ENCODE measurements around the gene NAT16.
A peak's percentile ranks its signal among the peaks of the same experiment; 100 is the strongest.
"Not testable (repeated sequence)": the region's sequence is repeated elsewhere in the genome, so short reads cannot be mapped to it uniquely, and the experiment has no call there.

The NAT16 gene

GRCh38 chr7:101201695-101202602 lies 21.9 kb upstream of the NAT16 start:
- no peak for DNase-seq (ENCODE audit: low read depth in 2 of 2)

GRCh38 chr7:101200862-101201599 lies 20.9 kb upstream of the NAT16 start, which contains the start of gene MOGAT3:
Gene MOGAT3 (minus strand): TSS chr7:101201036. CDS start chr7:101200854, 182 bp downstream.
- DNase-seq (ENCODE audit: low read depth in 2 of 2): no peak

DNA sequence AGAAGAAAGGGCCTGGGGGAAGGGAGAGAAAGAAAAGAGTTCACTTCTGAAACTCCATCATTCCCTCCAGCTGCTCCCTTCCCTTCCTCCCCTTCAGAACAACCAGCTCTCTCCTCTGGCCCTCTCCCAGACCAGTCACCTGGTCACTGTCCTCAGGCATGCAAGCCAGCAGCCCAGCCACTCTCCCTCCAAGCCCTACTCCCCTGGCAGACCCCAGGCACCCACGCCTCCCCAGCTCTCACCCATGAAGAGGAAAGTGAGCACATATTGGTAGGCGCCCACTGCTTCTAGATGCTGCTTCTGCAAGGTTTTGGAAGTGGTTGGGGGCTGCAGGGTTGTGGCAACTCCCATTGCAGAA lies 20.4 kb upstream of the NAT16 start:
- DNase-seq (ENCODE audit: low read depth in 2 of 2): no peak

GRCh38 chr7:101199522-101199921 lies 19.4 kb upstream of the NAT16 start:
- not testable (repeated sequence) for DNase-seq (ENCODE audit: low read depth in 2 of 2)

- no peak for DNase-seq (ENCODE audit: low read depth in 2 of 2)
Observed at GRCh38 chr7:101198476-101198875, 18.4 kb upstream of the NAT16 start.

DNA sequence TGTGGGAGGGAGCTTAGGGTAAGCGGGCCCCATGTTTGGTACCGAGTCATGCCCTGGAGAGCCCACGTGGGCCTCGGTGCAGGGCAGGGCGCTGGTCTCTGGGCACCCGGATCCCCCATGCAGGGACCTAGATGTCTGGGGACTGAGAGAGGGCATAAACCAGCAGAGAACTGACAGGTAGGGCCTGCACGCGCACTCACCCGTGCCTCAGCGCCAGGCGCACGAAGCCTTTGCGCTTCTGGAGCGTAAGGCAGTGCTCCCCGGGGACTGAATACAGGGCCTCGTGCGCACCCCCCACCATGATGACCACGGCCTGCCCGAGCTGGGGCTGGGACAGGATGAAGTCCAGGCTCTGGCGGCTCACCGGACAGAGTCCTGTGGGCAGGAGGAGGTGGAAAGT lies 17.9 kb upstream of the NAT16 start:
- no peak for DNase-seq (ENCODE audit: low read depth in 2 of 2)

- no peak for DNase-seq (ENCODE audit: low read depth in 2 of 2)
Observed at GRCh38 chr7:101195884-101196283, 15.8 kb upstream of the NAT16 start.

DNA sequence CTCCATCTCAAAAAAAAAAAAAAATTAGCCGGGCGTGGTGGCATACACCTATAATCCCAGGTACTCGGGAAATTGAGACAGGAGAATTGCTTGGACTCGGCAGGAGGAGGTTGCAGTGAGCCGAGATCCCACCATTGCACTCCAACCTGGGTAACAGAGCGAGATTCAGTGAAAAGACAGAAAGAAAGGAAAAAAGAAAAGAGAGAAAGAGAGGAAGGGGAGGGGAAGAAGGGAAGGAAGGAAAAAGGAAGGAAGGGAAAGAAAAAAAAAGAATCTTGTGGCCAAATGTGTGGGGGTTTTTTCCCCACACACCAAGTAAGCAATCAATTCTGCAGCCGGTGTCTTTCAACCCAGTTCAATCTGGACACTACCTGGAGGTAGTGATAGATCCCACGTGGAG lies 9.0 kb upstream of the NAT16 start:
- no peak for DNase-seq (ENCODE audit: low read depth in 2 of 2)

DNA sequence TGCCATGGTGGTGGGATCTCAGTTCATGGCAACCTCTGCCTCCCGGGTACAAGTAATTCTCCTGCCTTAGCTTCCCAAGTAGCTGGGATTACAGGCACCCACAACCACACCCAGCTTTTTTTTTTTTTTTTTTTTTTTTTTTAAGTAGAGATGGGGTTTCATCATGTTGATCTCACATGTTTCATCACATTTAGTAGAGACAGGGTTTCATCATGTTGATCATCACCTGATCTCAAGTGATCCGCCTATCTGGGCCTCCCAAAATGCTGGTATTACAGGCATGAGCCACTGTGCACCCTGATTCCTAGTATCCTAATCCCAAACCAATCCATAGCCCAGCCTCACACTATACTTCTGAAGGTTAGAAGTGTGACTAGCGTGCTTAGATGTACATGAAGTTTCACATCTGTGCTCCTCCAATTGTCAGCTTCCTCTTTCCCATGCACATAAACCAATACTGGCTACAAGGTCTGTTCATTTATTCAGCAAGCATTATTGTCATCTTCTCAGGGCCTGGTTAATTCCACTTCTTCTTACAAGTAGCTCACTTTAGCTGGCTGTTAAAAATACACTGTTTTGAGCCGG lies 6.8 kb upstream of the NAT16 start:
- no peak for DNase-seq (ENCODE audit: low read depth in 2 of 2)

DNA sequence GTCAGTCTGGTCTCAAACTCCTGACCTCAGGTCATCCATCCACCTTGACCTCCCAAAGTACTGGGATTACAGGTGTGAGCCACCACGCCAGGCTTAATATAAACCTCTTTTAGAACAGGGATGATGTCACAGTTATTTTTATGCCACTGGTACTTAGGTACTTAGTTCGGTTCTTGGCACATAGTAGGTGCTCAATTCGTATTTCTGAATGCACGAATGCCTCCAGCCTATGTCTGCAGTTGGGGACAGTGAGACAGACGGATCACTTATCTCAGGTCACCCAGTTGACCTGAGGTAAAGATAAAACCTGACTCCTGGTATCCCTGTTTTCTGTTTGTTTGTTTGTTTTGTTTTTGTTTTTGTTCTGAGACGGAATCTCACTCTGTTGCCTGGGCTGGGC lies 6.1 kb upstream of the NAT16 start:
- no peak for DNase-seq (ENCODE audit: low read depth in 2 of 2)

DNA sequence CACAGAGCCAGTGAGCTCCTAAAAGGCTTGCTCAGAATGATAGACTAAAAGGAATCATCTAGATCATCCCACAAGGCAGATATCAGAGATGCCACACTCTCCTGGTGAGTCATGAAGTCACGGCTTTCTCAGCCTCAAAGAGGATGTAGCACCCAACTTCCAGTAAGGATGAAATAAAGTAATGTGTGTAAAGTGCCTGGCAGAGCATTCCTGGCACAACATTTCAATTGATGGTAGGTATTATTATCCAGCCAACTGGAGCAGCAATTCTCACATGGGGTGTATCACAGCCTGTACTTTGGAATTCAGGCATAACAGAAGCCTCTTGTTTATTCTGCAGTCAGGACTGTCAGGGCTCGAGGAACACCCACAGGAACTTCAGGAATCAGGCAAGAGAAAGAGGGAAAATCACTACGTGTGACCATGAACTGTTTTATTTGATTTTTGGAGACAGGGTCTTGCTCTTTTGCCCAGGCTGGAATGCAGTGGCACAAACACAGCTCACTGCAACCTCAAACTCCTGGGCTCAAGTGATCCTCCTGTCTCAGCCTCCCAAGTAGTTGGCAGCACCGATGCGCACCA lies 5.3 kb upstream of the NAT16 start:
- no peak for DNase-seq (ENCODE audit: low read depth in 2 of 2)

- no peak for DNase-seq (ENCODE audit: low read depth in 2 of 2)
Observed at GRCh38 chr7:101179713-101180112, 380 bp downstream of the NAT16 start.

GRCh38 chr7:101179117-101179516 lies 976 bp downstream of the NAT16 start:
- DNase-seq (ENCODE audit: low read depth in 2 of 2): no peak

DNA sequence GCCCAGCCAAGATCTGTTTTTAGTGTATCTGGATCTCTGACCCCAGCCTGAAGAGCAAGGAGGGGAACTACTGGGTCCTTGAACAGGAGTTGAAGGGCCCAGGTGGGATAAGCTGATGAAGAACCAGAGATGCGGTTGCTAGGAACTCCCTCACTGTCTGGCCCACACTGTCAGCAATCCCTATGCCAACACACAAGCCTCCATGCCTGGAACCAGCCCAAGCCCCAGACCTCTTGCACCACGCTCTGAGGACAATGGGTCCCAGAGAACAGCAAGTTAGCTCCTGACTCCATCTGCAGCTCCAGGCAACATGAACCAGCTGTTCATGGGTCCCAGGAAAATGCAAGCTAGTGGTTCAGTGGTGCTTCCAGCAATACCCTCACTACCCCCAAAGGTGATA lies 2.4 kb downstream of the NAT16 start:
- DNase-seq (ENCODE audit: low read depth in 2 of 2): no peak

DNA sequence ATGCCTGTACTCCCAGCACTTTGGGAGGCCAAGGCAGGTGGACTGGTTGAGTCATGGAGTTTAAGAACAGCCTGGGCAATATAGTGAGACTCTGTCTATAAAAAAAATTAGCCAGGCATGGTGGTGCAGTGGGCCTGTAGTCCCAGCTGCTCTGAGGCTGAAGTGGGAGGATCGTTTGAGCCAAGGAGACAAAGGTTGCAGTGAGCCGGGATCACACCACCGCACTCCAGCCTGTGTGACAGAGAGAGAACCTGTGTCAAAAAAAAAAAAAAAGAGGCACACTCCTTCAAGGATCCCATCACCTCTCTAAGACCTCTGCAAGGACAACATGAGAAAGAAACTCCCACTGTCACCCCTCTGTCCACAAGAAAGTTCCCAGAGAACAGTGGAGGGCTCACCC lies 4.4 kb downstream of the NAT16 start:
- DNase-seq (ENCODE audit: low read depth in 2 of 2): no peak

GRCh38 chr7:101174322-101174854 lies 5.7 kb downstream of the NAT16 start:
- no peak for DNase-seq (ENCODE audit: low read depth in 2 of 2)

- DNase-seq (ENCODE audit: low read depth in 2 of 2): peak; percentile 52 to 60
Observed at GRCh38 chr7:101173752-101174244, 6.3 kb downstream of the NAT16 start.

- no peak for DNase-seq (ENCODE audit: low read depth in 2 of 2)
Observed at GRCh38 chr7:101172854-101173751, 7.0 kb downstream of the NAT16 start.

DNA sequence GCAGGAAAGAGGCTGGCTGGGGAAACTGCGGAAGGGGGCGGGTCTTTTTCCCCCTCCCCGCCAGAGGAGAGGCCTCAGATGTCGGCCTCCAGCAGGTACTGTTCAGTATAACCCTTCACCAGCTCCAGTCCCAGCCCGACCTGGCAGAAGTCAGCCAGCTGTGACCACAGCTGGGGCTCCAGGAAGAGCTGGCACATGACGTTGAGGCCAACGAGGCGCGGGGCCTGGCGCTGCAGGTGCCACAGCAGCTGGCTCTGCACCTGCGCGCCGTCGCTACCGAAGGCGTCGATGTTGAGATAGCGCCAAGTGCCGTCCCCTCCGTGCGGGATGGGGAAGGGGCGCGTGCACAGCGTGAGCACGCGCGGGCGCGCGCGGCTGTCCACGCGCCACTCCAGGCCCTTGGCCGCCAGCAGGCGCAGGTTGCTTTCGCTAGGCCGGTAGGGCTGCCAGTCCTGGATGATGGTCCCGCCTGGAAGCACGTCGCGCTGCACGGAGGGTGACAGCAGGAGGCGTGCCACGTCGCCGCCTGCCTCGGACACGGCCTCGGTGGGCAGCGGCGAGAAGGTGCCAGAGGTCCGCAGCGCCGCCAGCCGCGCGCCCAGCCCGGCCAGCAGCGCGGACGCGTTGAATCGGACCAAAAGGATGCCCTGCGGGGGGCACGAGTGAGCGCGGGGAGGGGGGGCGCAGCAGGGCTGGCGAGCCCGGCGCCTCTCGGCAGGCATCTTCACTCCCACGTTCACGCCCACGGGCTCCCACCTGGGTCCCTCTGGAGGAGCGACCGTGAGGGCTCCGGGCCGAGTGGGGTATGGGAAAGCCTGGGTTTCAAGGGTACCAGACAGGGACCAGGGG lies 7.9 kb downstream of the NAT16 start:
- no peak for DNase-seq (ENCODE audit: low read depth in 2 of 2)

DNA sequence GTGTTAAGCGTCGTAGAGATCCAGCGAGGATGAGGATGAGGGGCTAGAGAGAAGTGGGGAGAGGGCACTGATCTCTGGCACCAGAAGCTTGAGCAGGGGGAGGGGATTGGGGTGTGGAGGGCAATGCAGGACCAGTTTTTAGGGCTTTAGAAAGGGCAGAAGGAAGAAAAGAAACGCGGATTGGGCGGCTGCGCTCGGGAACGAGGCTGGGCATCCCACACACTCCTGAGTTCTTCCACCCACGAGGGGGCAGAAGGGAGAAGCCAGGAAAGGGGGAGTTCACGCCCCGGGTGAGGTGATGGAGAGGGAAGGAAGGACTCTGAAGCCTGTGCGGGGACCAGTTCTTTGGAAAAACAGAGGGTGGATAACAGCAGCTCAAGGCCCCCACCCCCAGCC lies 8.7 kb downstream of the NAT16 start:
- DNase-seq (ENCODE audit: low read depth in 2 of 2): no peak

Measured in stimulated activated CD4-positive, alpha-beta T cell treated with anti-CD3 and anti-CD28 coated beads, Interleukin-15, amount 100 ng/mL, for 48 hours (primary cell).